GDM1 (cell line): ENCODE data around the gene TSFM.

Source experiments
- DNase-seq: peaks from one replicate; lab custom pipeline; 2025; lab: John Stamatoyannopoulos, UW

The TSFM gene

GRCh38 chr12:57780284-57780897 is 2.2 kb upstream of the TSFM start:
- DNase-seq = no peak

GRCh38 chr12:57781244-57781643 is 1.3 kb upstream of the TSFM start:
- no peak for DNase-seq

- no peak for DNase-seq
Measured at GRCh38 chr12:57781801-57782200, 786 bp upstream of the TSFM start.

GRCh38 chr12:57782243-57782607 is 362 bp upstream of the TSFM start:
- no peak for DNase-seq

- no peak for DNase-seq
Measured at GRCh38 chr12:57783466-57783801, 847 bp downstream of the TSFM start.

GRCh38 chr12:57783861-57784260 is 1.3 kb downstream of the TSFM start:
- no peak for DNase-seq

- DNase-seq = no peak
Measured at GRCh38 chr12:57793920-57794319, 11.3 kb downstream of the TSFM start.

- DNase-seq = no peak
Measured at GRCh38 chr12:57795354-57795753, 12.8 kb downstream of the TSFM start.

- no peak for DNase-seq
Measured at GRCh38 chr12:57796996-57797395, 14.4 kb downstream of the TSFM start.

- no peak for DNase-seq
Measured at GRCh38 chr12:57797933-57798332, 15.3 kb downstream of the TSFM start.

GRCh38 chr12:57800965-57801364 is 18.4 kb downstream of the TSFM start:
- DNase-seq = no peak

GRCh38 chr12:57802607-57803006 is 20.0 kb downstream of the TSFM start:
- no peak for DNase-seq

- DNase-seq = no peak
Measured at GRCh38 chr12:57803319-57803893, 20.8 kb downstream of the TSFM start.

GRCh38 chr12:57806677-57807076 is 24.1 kb downstream of the TSFM start:
- no peak for DNase-seq

GRCh38 chr12:57807285-57807684 is 24.7 kb downstream of the TSFM start:
- DNase-seq = no peak

GRCh38 chr12:57808351-57808750 is 25.8 kb downstream of the TSFM start:
- no peak for DNase-seq

- no peak for DNase-seq
Measured at GRCh38 chr12:57809425-57809824, 26.8 kb downstream of the TSFM start.

GRCh38 chr12:57810450-57810849 is 27.9 kb downstream of the TSFM start:
- no peak for DNase-seq

GRCh38 chr12:57811028-57811755 is 28.6 kb downstream of the TSFM start:
- DNase-seq = no peak

- no peak for DNase-seq
Measured at GRCh38 chr12:57813111-57813970, 30.8 kb downstream of the TSFM start.

- DNase-seq = no peak
Measured at GRCh38 chr12:57813971-57814772, 31.6 kb downstream of the TSFM start.
